ENCODE results near the gene UNC5C. TPM values are rescaled to one million over a fixed set of nuclear protein-coding genes. Genes with fewer than 3 reads are reported as not detected.

UNC5C gene
- total and polyA plus RNA-seq, 4 experiments from 2014 or later: not detected

DNA sequence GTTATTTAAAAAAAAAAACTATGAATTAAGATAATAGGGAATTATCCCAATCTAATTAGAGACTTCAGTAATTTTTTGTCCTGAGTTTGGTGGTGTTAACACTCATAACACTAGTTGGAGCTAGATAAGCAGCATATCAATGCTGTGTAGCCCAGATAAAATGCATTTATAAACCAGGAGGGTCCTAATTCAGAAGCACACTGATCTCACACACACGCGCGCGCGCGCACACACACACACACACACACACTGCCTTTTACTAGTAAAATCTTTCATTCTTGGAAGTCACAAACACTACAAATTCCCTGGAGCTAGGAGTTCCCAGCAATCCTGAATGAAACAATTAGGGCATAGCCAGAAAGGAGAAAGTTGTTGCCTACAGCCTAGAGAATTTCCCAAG lies 3.2 kb downstream of the UNC5C start:
- POLR2A ChIA-PET (ENCODE audit: partially characterized antibody): no interaction called here
- Histone ChIP-seq H3K4me3 (ENCODE audit: low read length in 2 of 2) (no peak overlapping the region), H3K4me1 (ENCODE audit: insufficient read depth, low read length) (no peaks in the 10 kb centered on the region), H3K36me3 (ENCODE audit: insufficient read depth, low read length) (no peaks in the 10 kb centered on the region), H3K27me3 (ENCODE audit: insufficient read depth, low read length) (no peaks in the 10 kb centered on the region), H3K9me3 (ENCODE audit: control insufficient read depth in 1 of 2, low read length in 2 of 2) (no peaks in the 10 kb centered on the region), H3K27ac (ENCODE audit: low read depth, low read length) (no peak overlapping the region)
- H3K27ac Mint-ChIP-seq: no peak overlapping the region
- H3K27me3 Mint-ChIP-seq: peaks cover 25 to 27% of the 10 kb centered on the region in 2 donors
- CTCF ChIA-PET (ENCODE audit: partially characterized antibody): no interaction called here
- no peak overlapping the region for H3K4me3 Mint-ChIP-seq
- peaks cover 5 to 19% (median 6%) of the 10 kb centered on the region in 4 donors for H3K4me1 Mint-ChIP-seq
- no peaks in the 10 kb centered on the region for H3K36me3 Mint-ChIP-seq
- DNase-seq: no peak
- peaks cover 0 to 3% (median 0%) of the 10 kb centered on the region in 8 donors for H3K9me3 Mint-ChIP-seq
- intact Hi-C loops (cut with micrococcal nuclease): no loop called here

DNA sequence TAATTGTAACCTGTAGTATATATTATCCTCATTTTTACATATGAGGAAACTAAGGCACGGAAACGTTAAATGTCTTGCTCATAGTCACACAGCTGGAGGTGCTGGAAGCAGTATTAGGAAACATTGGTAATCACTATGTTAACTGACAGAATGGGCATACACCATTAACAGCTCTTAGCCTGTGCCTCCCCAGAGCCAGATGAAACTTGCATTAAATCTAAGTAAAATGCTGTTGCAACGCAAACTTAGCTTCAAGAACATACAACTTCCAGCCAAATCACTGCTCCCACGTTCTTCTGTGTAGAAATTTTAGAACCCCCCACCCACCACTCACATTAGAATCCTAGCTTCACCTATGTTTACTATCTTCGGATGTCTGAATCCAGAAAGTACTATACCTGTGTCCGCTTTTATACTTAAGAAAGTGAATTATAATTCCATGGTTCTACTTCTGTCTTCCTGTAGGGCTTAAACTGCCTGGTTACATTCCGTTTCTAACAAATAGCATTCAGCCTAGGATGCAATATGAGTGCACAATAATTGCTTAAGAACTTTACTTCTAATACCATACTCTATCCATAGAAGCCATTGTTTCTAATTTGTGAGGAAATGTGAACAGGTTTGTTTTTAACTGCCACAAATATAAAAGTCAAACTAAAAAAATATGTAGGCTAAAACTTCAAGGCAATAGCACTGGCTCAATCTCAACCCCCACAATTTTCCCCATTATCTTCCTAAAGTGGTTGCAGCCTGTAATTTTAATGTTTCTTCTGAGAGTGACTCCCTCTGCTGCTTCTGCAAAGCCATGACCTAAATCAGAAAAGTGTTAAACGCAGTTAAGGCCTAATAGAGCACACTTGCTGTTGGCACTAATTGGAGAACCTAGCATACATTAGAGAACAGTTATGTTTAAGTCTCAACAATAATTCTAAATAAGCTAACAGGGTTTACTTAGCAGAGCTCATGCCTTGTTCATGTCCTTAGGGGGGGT lies 4.4 kb downstream of the UNC5C start:
- Histone ChIP-seq H3K4me1 (ENCODE audit: insufficient read depth, low read length) (no peaks in the 10 kb centered on the region), H3K9me3 (ENCODE audit: control insufficient read depth in 1 of 2, low read length in 2 of 2) (no peaks in the 10 kb centered on the region), H3K27me3 (ENCODE audit: insufficient read depth, low read length) (no peaks in the 10 kb centered on the region), H3K4me3 (ENCODE audit: low read length in 2 of 2) (no peak overlapping the region), H3K36me3 (ENCODE audit: insufficient read depth, low read length) (no peaks in the 10 kb centered on the region), H3K27ac (ENCODE audit: low read depth, low read length) (no peak overlapping the region)
- Mint-ChIP-seq H3K4me3 (no peak overlapping the region), H3K9me3 (peaks cover 0 to 3% (median 0%) of the 10 kb centered on the region in 8 donors), H3K36me3 (no peaks in the 10 kb centered on the region), H3K27ac (no peak overlapping the region), H3K4me1 (peaks cover 0 to 11% (median 1%) of the 10 kb centered on the region in 4 donors), H3K27me3 (peaks cover 17 to 20% of the 10 kb centered on the region in 2 donors)
- no peak for DNase-seq
- intact Hi-C loops (cut with micrococcal nuclease): no loop called here
- CTCF ChIA-PET (ENCODE audit: partially characterized antibody): no interaction called here
- POLR2A ChIA-PET (ENCODE audit: partially characterized antibody): no interaction called here

DNA sequence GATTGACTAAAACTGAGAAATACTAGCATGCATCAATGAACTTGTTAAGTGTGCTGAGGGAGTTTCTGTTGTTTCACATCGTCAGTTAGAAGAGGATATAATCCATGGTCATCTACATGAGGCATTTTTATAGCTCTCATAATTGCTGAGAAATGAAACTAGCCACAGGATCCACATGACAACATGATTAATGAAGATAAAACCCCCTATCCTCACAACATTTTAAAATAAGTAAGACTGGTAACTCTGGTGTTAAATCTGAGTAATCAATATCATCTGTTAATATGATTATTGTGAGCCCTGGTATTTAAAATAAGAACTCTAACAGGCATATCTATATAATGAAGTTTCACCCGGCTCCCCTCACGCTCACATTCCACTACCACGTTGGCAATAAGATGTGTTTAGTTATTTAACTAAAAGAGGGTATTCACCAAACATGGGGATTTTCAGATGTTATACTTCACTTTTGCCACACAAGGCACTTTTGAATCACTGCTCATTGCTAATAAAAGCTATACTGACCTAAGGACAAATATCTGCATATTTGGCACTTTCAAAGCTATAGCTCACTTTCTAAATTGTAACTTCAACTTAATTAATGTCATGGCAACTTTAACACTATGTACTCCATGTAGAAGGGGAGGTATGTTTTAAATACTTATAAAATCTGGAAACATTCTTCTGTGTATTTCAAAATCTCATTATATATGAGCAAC lies 6.7 kb downstream of the UNC5C start:
- intact Hi-C loops (cut with micrococcal nuclease): no loop called here
- Histone ChIP-seq H3K9me3 (ENCODE audit: control insufficient read depth in 1 of 2, low read length in 2 of 2) (no peaks in the 10 kb centered on the region), H3K4me3 (ENCODE audit: low read length in 2 of 2) (no peak overlapping the region), H3K36me3 (ENCODE audit: insufficient read depth, low read length) (no peaks in the 10 kb centered on the region), H3K27ac (ENCODE audit: low read depth, low read length) (no peak overlapping the region), H3K27me3 (ENCODE audit: insufficient read depth, low read length) (no peaks in the 10 kb centered on the region), H3K4me1 (ENCODE audit: insufficient read depth, low read length) (no peaks in the 10 kb centered on the region)
- CTCF ChIA-PET (ENCODE audit: partially characterized antibody): no interaction called here
- no peaks in the 10 kb centered on the region for H3K36me3 Mint-ChIP-seq
- H3K4me1 Mint-ChIP-seq: no peaks in the 10 kb centered on the region
- POLR2A ChIA-PET (ENCODE audit: partially characterized antibody): no interaction called here
- DNase-seq: no peak
- no peak overlapping the region for H3K27ac Mint-ChIP-seq
- H3K9me3 Mint-ChIP-seq: peaks cover 0 to 3% (median 0%) of the 10 kb centered on the region in 8 donors
- H3K4me3 Mint-ChIP-seq: no peak overlapping the region
- H3K27me3 Mint-ChIP-seq: peaks cover 10 to 13% of the 10 kb centered on the region in 2 donors

DNA sequence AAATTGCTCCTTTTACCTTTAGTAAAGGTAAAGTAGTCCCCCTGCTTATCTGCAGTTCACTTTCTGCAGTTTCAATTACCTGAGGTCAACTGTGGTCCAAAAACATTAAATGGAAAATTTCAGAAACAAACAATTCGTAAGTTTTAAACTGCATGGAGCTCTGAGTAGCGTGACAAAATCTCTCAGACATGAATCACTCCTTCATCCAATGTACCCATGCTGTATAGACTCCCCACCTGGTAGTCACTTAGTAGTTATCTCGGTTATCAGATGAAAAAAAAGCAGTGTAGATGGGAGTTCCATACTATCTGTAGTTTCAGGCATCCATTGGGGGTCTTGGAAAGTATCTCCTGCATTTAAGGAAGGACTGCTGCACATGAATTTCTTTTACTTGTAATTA lies 7.7 kb downstream of the UNC5C start:
- DNase-seq: no peak
- POLR2A ChIA-PET (ENCODE audit: partially characterized antibody): no interaction called here
- Histone ChIP-seq H3K27me3 (ENCODE audit: insufficient read depth, low read length) (no peaks in the 10 kb centered on the region), H3K27ac (ENCODE audit: low read depth, low read length) (no peak overlapping the region), H3K4me1 (ENCODE audit: insufficient read depth, low read length) (no peaks in the 10 kb centered on the region), H3K9me3 (ENCODE audit: control insufficient read depth in 1 of 2, low read length in 2 of 2) (no peaks in the 10 kb centered on the region), H3K4me3 (ENCODE audit: low read length in 2 of 2) (no peak overlapping the region), H3K36me3 (ENCODE audit: insufficient read depth, low read length) (no peaks in the 10 kb centered on the region)
- CTCF ChIA-PET (ENCODE audit: partially characterized antibody): no interaction called here
- peaks cover 0 to 3% (median 0%) of the 10 kb centered on the region in 8 donors for H3K9me3 Mint-ChIP-seq
- intact Hi-C loops (cut with micrococcal nuclease): no loop called here
- no peaks in the 10 kb centered on the region for H3K36me3 Mint-ChIP-seq
- no peaks in the 10 kb centered on the region for H3K4me1 Mint-ChIP-seq
- no peak overlapping the region for H3K4me3 Mint-ChIP-seq
- H3K27me3 Mint-ChIP-seq: peaks cover 3 to 4% of the 10 kb centered on the region in 2 donors
- no peak overlapping the region for H3K27ac Mint-ChIP-seq

- no peaks in the 10 kb centered on the region for H3K9me3 ChIP-seq (ENCODE audit: control insufficient read depth in 1 of 2, low read length in 2 of 2)
- intact Hi-C loops (cut with micrococcal nuclease): no loop called here
- ChIA-PET CTCF (ENCODE audit: partially characterized antibody) (no interaction called here), POLR2A (ENCODE audit: partially characterized antibody) (no interaction called here)
- H3K9me3 Mint-ChIP-seq: peaks cover 0 to 3% (median 0%) of the 10 kb centered on the region in 8 donors
- H3K27ac ChIP-seq (ENCODE audit: low read depth, low read length): no peak overlapping the region
- H3K36me3 ChIP-seq (ENCODE audit: insufficient read depth, low read length): no peaks in the 10 kb centered on the region
- no peaks in the 10 kb centered on the region for H3K27me3 Mint-ChIP-seq
- no peaks in the 10 kb centered on the region for H3K27me3 ChIP-seq (ENCODE audit: insufficient read depth, low read length)
- H3K4me1 Mint-ChIP-seq: no peaks in the 10 kb centered on the region
- no peaks in the 10 kb centered on the region for H3K4me1 ChIP-seq (ENCODE audit: insufficient read depth, low read length)
- H3K4me3 Mint-ChIP-seq: no peak overlapping the region
- no peak overlapping the region for H3K27ac Mint-ChIP-seq
- DNase-seq: no peak
- H3K36me3 Mint-ChIP-seq: no peaks in the 10 kb centered on the region
- no peak overlapping the region for H3K4me3 ChIP-seq (ENCODE audit: low read length in 2 of 2)
Measured at GRCh38 chr4:95540227-95540626, 8.5 kb downstream of the UNC5C start.

GRCh38 chr4:95539106-95539505 lies 9.7 kb downstream of the UNC5C start:
- peaks cover 0 to under 1% (median 0%) of the 10 kb centered on the region in 8 donors for H3K9me3 Mint-ChIP-seq
- H3K36me3 Mint-ChIP-seq: no peaks in the 10 kb centered on the region
- no peak overlapping the region for H3K27ac Mint-ChIP-seq
- no peaks in the 10 kb centered on the region for H3K27me3 ChIP-seq (ENCODE audit: insufficient read depth, low read length)
- ChIA-PET POLR2A (ENCODE audit: partially characterized antibody) (no interaction called here), CTCF (ENCODE audit: partially characterized antibody) (no interaction called here)
- intact Hi-C loops (cut with micrococcal nuclease): no loop called here
- H3K36me3 ChIP-seq (ENCODE audit: insufficient read depth, low read length): no peaks in the 10 kb centered on the region
- H3K4me1 Mint-ChIP-seq: no peaks in the 10 kb centered on the region
- no peak for DNase-seq
- no peak overlapping the region for H3K4me3 ChIP-seq (ENCODE audit: low read length in 2 of 2)
- no peaks in the 10 kb centered on the region for H3K27me3 Mint-ChIP-seq
- H3K4me1 ChIP-seq (ENCODE audit: insufficient read depth, low read length): no peaks in the 10 kb centered on the region
- H3K27ac ChIP-seq (ENCODE audit: low read depth, low read length): no peak overlapping the region
- no peaks in the 10 kb centered on the region for H3K9me3 ChIP-seq (ENCODE audit: control insufficient read depth in 1 of 2, low read length in 2 of 2)
- H3K4me3 Mint-ChIP-seq: no peak overlapping the region

DNA sequence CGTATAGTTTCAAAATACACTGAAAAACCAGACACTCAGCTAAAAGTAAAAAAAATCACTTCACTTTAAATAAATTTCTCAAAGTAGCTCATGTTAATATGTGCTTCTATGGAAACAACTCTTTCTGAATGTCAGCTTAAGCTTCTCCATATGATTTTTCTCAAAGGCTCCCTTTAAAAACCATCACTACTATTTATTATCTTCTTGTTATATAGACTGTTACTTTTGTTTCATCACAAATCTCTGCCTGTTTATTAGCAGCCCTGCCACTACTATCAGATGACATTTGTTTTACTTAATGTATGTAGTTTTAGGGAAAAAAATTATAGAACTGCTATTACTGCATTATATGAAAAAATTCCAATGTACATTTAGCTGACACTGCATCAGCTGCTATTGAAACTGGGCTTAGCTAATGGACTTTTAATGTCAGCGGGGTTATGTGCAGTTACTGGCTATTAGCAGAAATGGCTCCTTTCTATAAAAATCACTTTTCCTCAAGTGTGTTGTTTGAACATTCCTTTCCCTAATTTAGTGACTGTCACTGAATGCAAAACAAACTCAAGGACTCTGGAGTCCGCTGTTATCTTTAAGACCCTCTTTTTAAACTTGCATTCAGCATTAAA lies 10.8 kb downstream of the UNC5C start:
- no peak for DNase-seq
- ChIA-PET CTCF (ENCODE audit: partially characterized antibody) (no interaction called here), POLR2A (ENCODE audit: partially characterized antibody) (no interaction called here)
- Mint-ChIP-seq H3K36me3 (no peaks in the 10 kb centered on the region), H3K27ac (no peak overlapping the region), H3K27me3 (no peaks in the 10 kb centered on the region), H3K4me3 (no peak overlapping the region), H3K4me1 (no peaks in the 10 kb centered on the region), H3K9me3 (no peaks in the 10 kb centered on the region)
- H3K36me3 ChIP-seq (ENCODE audit: insufficient read depth, low read length): no peaks in the 10 kb centered on the region
- H3K4me1 ChIP-seq (ENCODE audit: insufficient read depth, low read length): no peaks in the 10 kb centered on the region
- intact Hi-C loops (cut with micrococcal nuclease): no loop called here
- H3K27me3 ChIP-seq (ENCODE audit: insufficient read depth, low read length): no peaks in the 10 kb centered on the region
- H3K4me3 ChIP-seq (ENCODE audit: low read length in 2 of 2): no peak overlapping the region
- H3K27ac ChIP-seq (ENCODE audit: low read depth, low read length): no peak overlapping the region
- no peaks in the 10 kb centered on the region for H3K9me3 ChIP-seq (ENCODE audit: control insufficient read depth in 1 of 2, low read length in 2 of 2)

All from CD4-positive, alpha-beta memory T cell (primary cell).